ENCODE data around the gene IL10RB.
"Not testable (repeated sequence)": the region's sequence is repeated elsewhere in the genome, so short reads cannot be mapped to it uniquely, and the experiment has no call there.

IL10RB gene

DNA sequence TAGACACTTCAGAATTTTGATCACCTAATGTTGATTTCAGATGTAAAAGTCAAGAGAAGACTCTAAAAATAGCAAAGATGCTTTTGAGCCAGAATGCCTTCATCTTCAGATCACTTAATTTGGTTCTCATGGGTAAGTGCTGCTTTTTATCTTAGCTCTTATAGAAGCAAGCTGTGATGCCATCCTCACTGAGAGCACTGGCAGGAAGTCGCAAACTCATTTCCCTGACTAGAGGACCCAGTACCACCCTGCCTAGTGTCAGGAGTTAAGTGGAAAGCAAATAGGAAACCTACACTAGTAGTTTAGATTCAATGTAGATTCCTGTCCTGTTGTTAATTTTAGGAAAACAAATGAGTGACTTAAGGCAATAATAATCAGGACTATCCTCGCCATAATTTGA, 24.3 kb upstream of the IL10RB start:
- DNase-seq: no peak

- not testable (repeated sequence) for DNase-seq
Measured at GRCh38 chr21:33242846-33243245, 23.3 kb upstream of the IL10RB start.

GRCh38 chr21:33244082-33244778, 21.9 kb upstream of the IL10RB start:
- DNase-seq: peak; percentile 58 to 62

GRCh38 chr21:33244779-33245105, 21.4 kb upstream of the IL10RB start:
- peak; percentile 11 to 19 for DNase-seq

GRCh38 chr21:33245289-33245918, 20.8 kb upstream of the IL10RB start:
- no peak for DNase-seq

DNA sequence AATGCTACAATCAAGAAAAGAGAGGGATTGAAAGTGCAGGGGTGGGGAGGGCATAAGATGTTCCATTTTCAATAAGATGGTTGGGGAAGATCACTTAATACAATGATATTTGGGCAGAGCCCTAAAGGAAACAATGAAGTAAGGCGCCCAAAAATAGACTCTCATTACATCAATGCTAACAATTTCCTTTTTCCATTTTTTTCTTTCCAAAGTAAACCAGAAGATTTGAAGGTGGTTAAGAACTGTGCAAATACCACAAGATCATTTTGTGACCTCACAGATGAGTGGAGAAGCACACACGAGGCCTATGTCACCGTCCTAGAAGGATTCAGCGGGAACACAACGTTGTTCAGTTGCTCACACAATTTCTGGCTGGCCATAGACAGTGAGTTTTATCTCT, 19.7 kb upstream of the IL10RB start:
- DNase-seq: no peak

DNA sequence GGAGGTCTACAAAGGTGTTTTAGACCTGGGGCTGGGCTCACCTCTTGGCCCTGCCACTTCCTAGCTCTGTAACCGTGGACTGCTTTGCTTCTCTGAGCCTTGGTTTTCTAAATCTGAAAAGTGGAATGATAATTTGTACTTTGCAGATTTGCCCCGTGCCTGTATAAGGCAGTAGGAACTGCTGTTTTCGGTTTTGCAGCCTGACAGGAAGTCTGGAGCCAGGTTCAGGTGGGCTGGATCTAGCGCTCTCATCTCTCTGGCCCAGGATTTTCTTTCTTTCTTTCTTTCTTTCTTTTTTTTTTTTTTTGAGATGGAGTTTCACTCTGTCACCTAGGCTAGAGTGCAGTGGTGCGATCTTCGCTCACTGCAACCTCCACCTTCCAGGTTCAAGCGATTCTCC, 19.2 kb upstream of the IL10RB start:
- no peak for DNase-seq

DNA sequence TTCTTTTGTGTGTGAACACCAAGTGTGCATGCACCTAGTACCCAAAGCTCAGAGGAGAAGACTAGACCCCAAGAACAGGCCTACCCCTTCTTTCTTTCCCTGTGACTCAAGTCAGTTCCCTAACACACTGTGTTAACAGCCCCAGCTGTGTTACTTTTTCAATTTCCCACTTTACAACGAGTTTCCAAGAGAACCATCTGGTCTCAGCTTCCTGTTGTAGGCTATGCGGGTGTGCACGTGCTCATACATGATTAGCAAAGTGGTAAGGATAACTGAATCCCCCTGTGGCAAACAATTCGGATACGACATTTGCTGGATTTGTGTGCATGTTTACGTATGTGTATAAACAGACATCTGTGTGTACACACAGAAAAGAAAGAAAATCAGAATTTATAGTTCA, 18.6 kb upstream of the IL10RB start:
- DNase-seq: peak; percentile 89 to 92

DNA sequence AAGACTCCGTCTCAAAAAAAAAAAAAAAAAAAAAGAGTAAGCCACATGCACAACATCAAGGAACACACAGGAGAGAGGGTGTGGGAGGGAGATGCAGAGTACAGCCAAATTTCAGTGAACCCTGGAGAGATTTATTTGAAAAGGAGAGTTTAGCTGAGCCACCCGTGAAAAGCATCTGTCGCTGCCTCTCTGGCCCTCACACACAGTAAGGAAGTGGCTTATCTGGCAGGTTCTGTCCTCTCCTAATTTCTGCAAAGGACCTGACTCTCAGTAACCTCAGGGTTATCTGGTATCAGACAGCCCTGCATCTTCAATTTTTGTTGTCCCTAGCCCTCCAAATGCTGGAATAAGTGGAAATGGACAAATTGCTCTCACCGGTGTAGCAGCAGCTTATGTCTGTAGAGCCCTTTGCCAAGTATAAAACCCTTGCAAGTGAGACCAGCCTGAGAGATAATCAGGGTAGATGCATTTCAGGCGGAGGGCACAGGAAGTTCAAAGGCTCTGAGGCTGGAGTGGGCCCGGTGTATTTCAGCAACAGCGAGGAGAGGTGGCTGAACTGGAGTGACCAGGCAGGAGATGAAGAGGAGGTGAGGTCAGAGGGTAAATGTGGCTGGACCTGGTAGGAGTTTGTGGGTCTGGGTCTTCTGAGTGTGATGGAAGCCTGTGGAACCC, 16.7 kb upstream of the IL10RB start:
- DNase-seq: no peak

DNA sequence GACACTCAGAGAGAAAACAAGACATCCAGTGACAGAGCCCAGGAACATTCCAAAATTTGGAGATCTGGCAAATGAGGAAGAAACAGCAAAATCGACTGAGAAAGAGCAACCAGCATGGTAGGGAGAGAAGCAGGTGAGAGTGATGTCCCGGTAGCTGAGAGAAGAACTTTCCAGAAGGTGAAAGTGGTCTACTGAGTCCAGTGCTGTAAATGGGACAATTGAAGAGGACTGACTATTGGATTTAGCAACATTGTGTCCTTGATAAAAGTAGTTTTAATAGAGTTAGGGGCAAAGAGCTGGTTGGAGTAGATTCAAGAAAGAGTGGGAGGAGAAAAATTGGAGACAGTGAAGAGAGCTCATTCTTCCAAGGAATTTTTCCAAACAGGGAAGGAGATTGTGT, 15.0 kb upstream of the IL10RB start:
- DNase-seq: no peak

DNA sequence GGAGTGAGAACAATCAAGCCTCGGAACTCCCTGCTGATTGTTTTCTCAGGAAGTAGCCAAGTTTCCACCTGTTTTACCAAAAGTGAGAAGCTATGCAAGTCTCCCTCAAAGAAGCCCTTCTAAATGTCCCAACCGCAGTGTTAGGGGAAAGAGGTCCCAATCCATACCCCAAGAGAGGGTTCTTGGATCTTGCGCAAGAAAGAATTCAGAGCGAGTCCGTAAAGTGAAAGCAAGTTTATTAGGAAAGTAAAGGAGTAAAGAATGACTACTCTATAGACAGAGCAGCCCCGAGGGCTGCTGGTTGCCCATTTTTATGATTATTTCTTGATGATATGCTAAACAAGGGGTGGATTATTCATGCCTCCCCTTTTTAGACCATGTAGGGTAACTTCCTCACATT, 12.8 kb upstream of the IL10RB start:
- not testable (repeated sequence) for DNase-seq

- no peak for DNase-seq
Measured at GRCh38 chr21:33254766-33255165, 11.4 kb upstream of the IL10RB start.

DNA sequence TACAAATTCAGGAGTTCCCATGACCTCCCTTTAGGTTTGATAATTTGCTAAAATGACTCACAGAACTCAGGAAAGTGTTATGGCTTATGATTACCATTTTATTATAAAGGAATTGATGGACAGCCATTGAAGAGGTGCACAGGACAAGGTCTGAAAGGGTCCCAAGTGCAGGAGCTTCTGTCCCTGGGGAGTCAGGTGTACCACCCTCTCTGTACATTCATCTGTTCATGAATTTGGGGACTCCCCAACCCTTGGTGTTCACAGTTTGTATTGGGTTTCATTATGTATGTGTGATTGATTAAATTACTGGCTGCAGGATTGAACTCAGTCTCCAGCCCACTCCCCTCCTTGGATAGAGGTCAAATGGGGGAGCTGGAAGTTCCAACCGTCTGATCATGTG, 10.8 kb upstream of the IL10RB start:
- DNase-seq: no peak

DNA sequence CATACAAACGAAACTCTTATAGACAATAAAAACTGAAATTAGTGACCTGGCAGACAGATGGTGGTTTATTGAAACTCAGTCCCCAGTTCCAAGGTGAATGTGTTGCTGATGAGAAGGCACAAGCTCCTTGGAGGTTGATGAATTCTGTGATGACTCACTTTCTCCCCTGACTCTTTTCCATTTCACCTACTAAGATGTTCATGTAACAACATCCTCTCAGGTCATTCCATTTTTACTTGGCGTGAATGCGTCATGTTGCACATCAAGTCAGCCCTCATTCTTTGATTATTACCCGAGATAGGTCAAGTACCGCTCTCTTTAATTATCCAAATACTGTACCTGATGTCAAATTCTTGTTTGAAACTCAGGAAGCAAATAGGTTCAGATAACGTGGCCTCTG, 10.1 kb upstream of the IL10RB start:
- DNase-seq: no peak

- DNase-seq: peak in 1 of 2 experiments; percentile 9
Measured at GRCh38 chr21:33257094-33257803, 8.9 kb upstream of the IL10RB start.

DNA sequence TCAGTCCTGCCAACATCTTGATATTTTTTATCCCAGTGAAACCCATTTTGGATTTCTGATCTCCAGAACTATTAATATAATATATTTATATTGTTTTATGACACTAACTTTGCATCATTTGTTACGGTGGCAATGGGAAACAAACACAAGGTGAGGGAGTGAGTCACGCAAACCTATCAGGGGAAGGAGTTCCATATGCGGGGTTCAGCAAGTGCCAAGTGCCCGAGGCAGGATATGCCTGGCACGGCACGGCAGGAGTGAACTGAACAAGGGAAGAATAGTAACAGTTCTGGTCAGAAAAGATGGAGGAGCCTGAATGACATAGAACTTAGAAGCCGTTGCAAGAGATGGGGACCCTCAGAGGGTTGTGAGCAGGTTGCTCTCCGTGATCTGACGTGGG, 7.7 kb upstream of the IL10RB start:
- no peak for DNase-seq

GRCh38 chr21:33259428-33259827, 6.7 kb upstream of the IL10RB start:
- DNase-seq: no peak

GRCh38 chr21:33259995-33260394, 6.2 kb upstream of the IL10RB start:
- DNase-seq: no peak

GRCh38 chr21:33261635-33262034, 4.5 kb upstream of the IL10RB start:
- DNase-seq: peak; percentile 91 to 93

DNA sequence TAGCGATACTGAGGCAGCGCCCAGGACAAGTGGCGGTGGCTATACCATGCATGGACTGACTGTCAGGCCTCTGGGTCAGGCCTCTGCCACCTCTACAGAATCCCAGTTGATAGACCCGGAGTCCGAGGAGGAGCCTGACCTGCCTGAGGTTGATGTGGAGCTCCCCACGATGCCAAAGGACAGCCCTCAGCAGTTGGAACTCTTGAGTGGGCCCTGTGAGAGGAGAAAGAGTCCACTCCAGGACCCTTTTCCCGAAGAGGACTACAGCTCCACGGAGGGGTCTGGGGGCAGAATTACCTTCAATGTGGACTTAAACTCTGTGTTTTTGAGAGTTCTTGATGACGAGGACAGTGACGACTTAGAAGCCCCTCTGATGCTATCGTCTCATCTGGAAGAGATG, 3.2 kb upstream of the IL10RB start:
- DNase-seq: no peak

GRCh38 chr21:33264561-33264960, 1.6 kb upstream of the IL10RB start:
- no peak for DNase-seq

DNA sequence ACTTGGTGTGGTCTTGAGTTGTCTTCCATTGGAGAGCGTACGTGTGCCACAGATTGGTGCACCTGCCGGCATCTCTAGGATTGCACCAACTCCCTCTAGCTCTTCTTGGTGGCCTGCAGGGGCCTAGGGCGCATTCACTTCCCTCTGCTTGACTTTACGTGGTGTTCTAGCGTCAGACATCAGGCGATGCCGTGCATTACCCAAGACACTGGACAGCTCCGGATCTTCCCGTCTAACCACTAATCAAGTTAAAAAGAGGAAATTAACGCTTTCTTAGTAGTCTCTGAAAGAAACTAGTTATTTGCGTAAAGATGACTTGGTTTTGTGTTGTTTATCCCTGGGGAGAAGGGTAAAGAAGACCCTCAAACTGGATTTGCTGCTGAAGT, 510 bp upstream of the IL10RB start:
- DNase-seq: peak; percentile 97 to 98

- no peak for DNase-seq
Measured at GRCh38 chr21:33266789-33267135, 595 bp downstream of the IL10RB start.

- DNase-seq: no peak
Measured at GRCh38 chr21:33267250-33267649, 1.1 kb downstream of the IL10RB start.

Measured in Kasumi-1 (cell line).